MV-4-11 (cell line): ENCODE measurements around the gene PTK7.
"Not testable (repeated sequence)": the region's sequence is repeated elsewhere in the genome, so short reads cannot be mapped to it uniquely, and the experiment has no call there.

Source experiments
- DNase-seq: peaks from one replicate; lab custom pipeline; 2025; lab: John Stamatoyannopoulos, UW

PTK7 gene

GRCh38 chr6:43119482-43119881, 43.4 kb downstream of the PTK7 start:
- no peak for DNase-seq

GRCh38 chr6:43120101-43120763, 44.1 kb downstream of the PTK7 start:
- DNase-seq, result no peak

- DNase-seq, result no peak
Observed at GRCh38 chr6:43120944-43121913, 45.1 kb downstream of the PTK7 start.

GRCh38 chr6:43122146-43122545, 46.0 kb downstream of the PTK7 start:
- DNase-seq, result no peak

GRCh38 chr6:43123461-43124314, 47.6 kb downstream of the PTK7 start:
- no peak for DNase-seq

- DNase-seq, result no peak
Observed at GRCh38 chr6:43124481-43124880, 48.4 kb downstream of the PTK7 start.

GRCh38 chr6:43125119-43125518, 49.0 kb downstream of the PTK7 start:
- no peak for DNase-seq

GRCh38 chr6:43125555-43125954, 49.4 kb downstream of the PTK7 start:
- no peak for DNase-seq

- no peak for DNase-seq
Observed at GRCh38 chr6:43127180-43127579, 51.1 kb downstream of the PTK7 start.

GRCh38 chr6:43127877-43128276, 51.8 kb downstream of the PTK7 start:
- DNase-seq, result no peak

- no peak for DNase-seq
Observed at GRCh38 chr6:43128926-43129325, 52.8 kb downstream of the PTK7 start.

- peak; percentile 23 for DNase-seq
Observed at GRCh38 chr6:43129434-43130194, 53.5 kb downstream of the PTK7 start.

- no peak for DNase-seq
Observed at GRCh38 chr6:43130429-43130828, 54.3 kb downstream of the PTK7 start.

GRCh38 chr6:43131379-43131778, 55.3 kb downstream of the PTK7 start:
- not testable (repeated sequence) for DNase-seq

GRCh38 chr6:43138267-43138666, 62.2 kb downstream of the PTK7 start:
- no peak for DNase-seq

- not testable (repeated sequence) for DNase-seq
Observed at GRCh38 chr6:43139973-43140372, 63.9 kb downstream of the PTK7 start.

GRCh38 chr6:43141644-43142043, 65.5 kb downstream of the PTK7 start:
- no peak for DNase-seq

- no peak for DNase-seq
Observed at GRCh38 chr6:43142101-43142500, 66.0 kb downstream of the PTK7 start.

- DNase-seq, result peak; percentile 60
Observed at GRCh38 chr6:43143235-43144128, 67.4 kb downstream of the PTK7 start.

GRCh38 chr6:43144879-43145278, 68.8 kb downstream of the PTK7 start:
- no peak for DNase-seq
